Skeletal muscle tissue (tissue), 4 donors: ENCODE results near the gene GPC6. TPM values are rescaled to one million over a fixed set of nuclear protein-coding genes. Genes with fewer than 3 reads are reported as not detected.
A peak's percentile ranks its signal among the peaks of the same experiment; 100 is the strongest.
"Not testable (repeated sequence)": the region's sequence is repeated elsewhere in the genome, so short reads cannot be mapped to it uniquely, and the experiment has no call there.

ENCODE experiments used
- H3K27ac ChIP-seq: one replicate; pipeline ENCODE4 v1.7.0; 2013; ENCODE audit warnings: mild to moderate bottlenecking, low read depth, low read length, inconsistent platforms
- H3K27me3 ChIP-seq, 3 donors: one replicate each; pipeline ENCODE4 v1.7.0; 2013; ENCODE audit warnings: low read length in 3 of 3; ENCODE audit not compliant: control insufficient read depth in 3 of 3, insufficient read depth in 3 of 3
- H3K36me3 ChIP-seq, 3 donors: one replicate each; pipeline ENCODE4 v1.7.0; 2013; ENCODE audit warnings: low read length in 3 of 3; ENCODE audit not compliant: control insufficient read depth in 3 of 3, insufficient read depth in 3 of 3
- H3K4me1 ChIP-seq, 3 donors: one replicate each; pipeline ENCODE4 v1.7.0; 2013; ENCODE audit warnings: low read length in 3 of 3, mild to moderate bottlenecking in 3 of 3; ENCODE audit not compliant: control insufficient read depth in 3 of 3, insufficient read depth in 3 of 3
- H3K4me3 ChIP-seq, 3 donors: one replicate each; pipeline ENCODE4 v1.7.0; 2013; ENCODE audit warnings: low read length in 3 of 3
- H3K9ac ChIP-seq, 3 donors: one replicate each; pipeline ENCODE4 v1.7.0; 2013; ENCODE audit warnings: low read length in 3 of 3, mild to moderate bottlenecking in 3 of 3, moderate library complexity in 2 of 3, low read depth in 1 of 3
- H3K9me3 ChIP-seq, 3 donors: one replicate each; pipeline ENCODE4 v1.7.0; 2013; ENCODE audit warnings: low read length in 3 of 3; ENCODE audit not compliant: control insufficient read depth in 3 of 3
- total RNA-seq: library from RNA; depleted of rRNA; stranded (reverse); fragments of >200 nt; gene quantifications from one replicate; pipeline ENCODE4 v1.2.3, GENCODE V29; 2014
- donor health status: Osteomylitis.

The GPC6 gene
- 7.8 TPM for total RNA-seq

GRCh38 chr13:93226623-93227279 lies at the start of gene GPC6:
Gene GPC6 (plus strand): TSS chr13:93226807.
- Histone ChIP-seq H3K36me3 (no peaks in the 10 kb centered on the region), H3K9me3 (no peaks in the 10 kb centered on the region), H3K4me3 (peak within 1 kb of the TSS; percentile 65 to 70 (median 70)), H3K27me3 (peaks cover 14 to 27% (median 15%) of the 10 kb centered on the region in 3 donors), H3K4me1 (peaks cover 3 to 6% (median 5%) of the 10 kb centered on the region in 3 donors), H3K9ac (peak within 1 kb of the TSS in 2 of 3 donors; percentile 32 to 33), H3K27ac (no peak within 1 kb of the TSS)

GRCh38 chr13:93180356-93180969 lies 46.1 kb upstream of the GPC6 start:
- no peaks in the 10 kb centered on the region for H3K4me1 ChIP-seq
- no peak overlapping the region for H3K9ac ChIP-seq
- H3K36me3 ChIP-seq: no peaks in the 10 kb centered on the region
- H3K4me3 ChIP-seq: no peak overlapping the region
- no peak overlapping the region for H3K27ac ChIP-seq
- H3K27me3 ChIP-seq: no peaks in the 10 kb centered on the region
- H3K9me3 ChIP-seq: no peaks in the 10 kb centered on the region

DNA sequence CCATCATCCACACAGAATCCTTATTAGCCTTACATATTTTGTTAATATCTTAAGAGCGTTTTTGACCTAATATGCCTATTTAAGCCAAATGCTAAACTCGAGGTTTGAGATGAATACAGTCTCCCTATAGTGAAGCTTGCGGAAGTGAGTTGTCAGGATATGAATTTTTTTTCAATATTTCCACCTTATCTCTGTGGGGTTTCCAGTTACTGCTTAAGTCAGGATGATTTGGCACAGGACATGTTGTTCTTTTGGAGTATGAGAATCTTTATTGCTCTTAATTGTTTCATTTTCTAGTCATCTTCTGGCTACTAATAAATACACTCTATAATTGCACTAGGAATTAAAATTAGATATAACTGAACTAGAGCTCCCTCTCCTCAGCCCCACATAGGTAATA lies 44.2 kb upstream of the GPC6 start:
- Histone ChIP-seq H3K9ac (no peak overlapping the region), H3K9me3 (no peaks in the 10 kb centered on the region), H3K36me3 (no peaks in the 10 kb centered on the region), H3K4me3 (no peak overlapping the region), H3K27ac (no peak overlapping the region), H3K4me1 (no peaks in the 10 kb centered on the region), H3K27me3 (no peaks in the 10 kb centered on the region)

DNA sequence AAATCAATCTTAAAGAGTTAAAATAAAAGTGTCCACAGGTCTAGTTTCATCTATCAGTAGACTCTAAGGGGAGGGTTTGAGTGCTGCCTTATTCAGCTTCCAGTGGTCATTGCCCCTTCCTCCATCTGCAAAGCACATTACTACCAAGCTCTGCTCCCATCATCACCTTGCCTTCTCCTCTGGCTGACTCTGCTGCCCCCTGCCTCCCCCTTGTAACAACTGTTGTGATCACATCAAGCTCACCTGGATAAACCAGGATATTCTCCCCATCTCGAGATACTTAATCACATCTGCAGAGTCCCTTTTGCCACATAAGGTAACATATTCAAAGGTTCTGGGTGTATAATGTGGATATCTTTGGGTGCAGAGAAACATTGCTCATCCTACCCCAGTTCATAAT lies 43.3 kb upstream of the GPC6 start:
- no peaks in the 10 kb centered on the region for H3K9me3 ChIP-seq
- H3K27ac ChIP-seq: no peak overlapping the region
- no peaks in the 10 kb centered on the region for H3K36me3 ChIP-seq
- no peak overlapping the region for H3K9ac ChIP-seq
- H3K27me3 ChIP-seq: no peaks in the 10 kb centered on the region
- H3K4me3 ChIP-seq: no peak overlapping the region
- H3K4me1 ChIP-seq: no peaks in the 10 kb centered on the region

DNA sequence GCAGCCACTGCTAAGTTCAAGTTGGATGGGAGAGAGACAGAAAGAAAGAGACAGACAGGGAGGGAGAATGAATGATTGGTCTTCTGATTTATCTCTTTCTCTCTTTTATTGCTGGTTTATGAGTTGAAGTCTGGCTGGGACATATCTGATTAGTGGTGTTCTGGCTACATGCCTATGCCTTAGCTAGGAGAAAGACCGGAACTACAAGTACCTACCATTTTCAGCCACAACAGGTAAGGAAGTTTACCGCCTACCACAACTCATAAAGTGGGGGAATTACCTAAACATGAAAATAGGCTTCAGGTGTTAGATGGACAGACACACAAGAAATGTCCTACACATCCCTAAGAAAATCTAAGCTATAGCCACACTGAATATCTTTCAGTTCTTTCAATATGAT lies 36.6 kb upstream of the GPC6 start:
- H3K4me1 ChIP-seq: no peaks in the 10 kb centered on the region
- H3K27ac ChIP-seq: no peak overlapping the region
- H3K9me3 ChIP-seq: no peaks in the 10 kb centered on the region
- no peaks in the 10 kb centered on the region for H3K36me3 ChIP-seq
- no peaks in the 10 kb centered on the region for H3K27me3 ChIP-seq
- H3K4me3 ChIP-seq: no peak overlapping the region
- H3K9ac ChIP-seq: no peak overlapping the region

DNA sequence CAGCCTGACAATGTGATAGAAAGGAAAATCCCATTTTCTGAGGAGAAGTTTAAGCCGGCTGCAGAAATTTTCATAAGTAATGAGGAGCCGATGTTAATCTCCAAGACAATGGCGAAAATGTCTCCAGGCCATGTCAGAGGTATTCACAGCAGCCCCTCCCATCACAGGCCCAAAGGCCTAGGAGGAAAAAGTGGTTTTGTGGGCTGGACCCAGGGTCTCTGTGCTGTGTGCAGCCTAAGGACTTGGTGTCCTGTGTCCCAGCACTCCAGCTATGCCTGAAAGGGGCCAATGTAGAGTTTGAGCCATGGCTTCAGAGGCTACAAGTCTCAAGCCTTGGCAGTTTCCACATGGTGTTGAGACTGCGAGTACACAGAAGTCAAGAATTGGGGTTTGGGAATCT lies 32.9 kb upstream of the GPC6 start:
- H3K9ac ChIP-seq: no peak overlapping the region
- H3K27ac ChIP-seq: no peak overlapping the region
- no peaks in the 10 kb centered on the region for H3K27me3 ChIP-seq
- H3K4me3 ChIP-seq: no peak overlapping the region
- no peaks in the 10 kb centered on the region for H3K4me1 ChIP-seq
- peaks cover 0 to 3% (median 0%) of the 10 kb centered on the region in 3 donors for H3K9me3 ChIP-seq
- no peaks in the 10 kb centered on the region for H3K36me3 ChIP-seq

GRCh38 chr13:93199856-93200255 lies 26.8 kb upstream of the GPC6 start:
- Histone ChIP-seq H3K27me3 (no peaks in the 10 kb centered on the region), H3K9ac (no peak overlapping the region), H3K4me1 (no peaks in the 10 kb centered on the region), H3K4me3 (no peak overlapping the region), H3K36me3 (no peaks in the 10 kb centered on the region), H3K9me3 (peaks cover 0 to 3% (median 0%) of the 10 kb centered on the region in 3 donors), H3K27ac (no peak overlapping the region)

- Histone ChIP-seq H3K9me3 (peaks cover 0 to 3% (median 0%) of the 10 kb centered on the region in 3 donors), H3K9ac (no peak overlapping the region), H3K27ac (no peak overlapping the region), H3K4me1 (no peaks in the 10 kb centered on the region), H3K36me3 (no peaks in the 10 kb centered on the region), H3K4me3 (no peak overlapping the region), H3K27me3 (no peaks in the 10 kb centered on the region)
These were observed 26.0 kb upstream of the GPC6 start for GRCh38 chr13:93200626-93201025.

DNA sequence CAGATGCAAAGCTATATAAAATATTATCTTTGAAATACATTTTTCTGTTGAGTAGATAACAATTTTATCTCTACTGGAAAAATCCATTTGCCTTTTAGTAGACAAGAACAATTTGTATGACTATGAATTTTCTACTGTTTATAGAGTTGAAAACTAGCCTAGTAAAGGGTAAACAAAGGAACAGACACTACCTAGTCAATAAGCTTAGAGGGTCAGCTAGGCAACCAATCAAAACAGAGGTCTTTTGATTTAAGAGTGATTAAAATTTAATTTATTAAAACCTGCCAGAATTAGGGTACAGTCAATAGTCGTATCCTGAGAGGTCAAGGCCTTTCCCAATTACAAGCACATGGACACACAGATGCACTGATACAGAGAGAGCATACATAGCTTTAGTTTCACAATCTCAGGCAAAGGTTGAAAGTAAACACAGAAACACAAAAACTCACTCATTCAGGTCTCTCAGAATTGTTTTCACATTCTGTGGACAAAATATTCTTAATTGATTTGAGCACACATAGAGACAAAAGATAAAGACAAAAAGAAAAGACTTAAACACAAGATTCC lies 24.5 kb upstream of the GPC6 start:
- Histone ChIP-seq H3K27ac (no peak overlapping the region), H3K27me3 (no peaks in the 10 kb centered on the region), H3K36me3 (no peaks in the 10 kb centered on the region), H3K9ac (no peak overlapping the region), H3K4me3 (no peak overlapping the region), H3K4me1 (no peaks in the 10 kb centered on the region), H3K9me3 (peaks cover 0 to 3% (median 0%) of the 10 kb centered on the region in 3 donors)

GRCh38 chr13:93206778-93207392 lies 19.7 kb upstream of the GPC6 start:
- H3K36me3 ChIP-seq, H3K4me1 ChIP-seq, H3K9me3 ChIP-seq, H3K4me3 ChIP-seq, H3K9ac ChIP-seq, H3K27me3 ChIP-seq, H3K27ac ChIP-seq: not testable (repeated sequence)
